Activated CD4-positive, alpha-beta T cell treated with anti-CD3 and anti-CD28 coated beads for 48 hours (primary cell): ENCODE data around the gene PPP1CC.
A peak's percentile ranks its signal among the peaks of the same experiment; 100 is the strongest.
"Not testable (repeated sequence)": the region's sequence is repeated elsewhere in the genome, so short reads cannot be mapped to it uniquely, and the experiment has no call there.

Experiments used
- DNase-seq: peaks from one replicate; pipeline ENCODE4 v3.0.0-alpha.2; 2020

Gene PPP1CC

DNA sequence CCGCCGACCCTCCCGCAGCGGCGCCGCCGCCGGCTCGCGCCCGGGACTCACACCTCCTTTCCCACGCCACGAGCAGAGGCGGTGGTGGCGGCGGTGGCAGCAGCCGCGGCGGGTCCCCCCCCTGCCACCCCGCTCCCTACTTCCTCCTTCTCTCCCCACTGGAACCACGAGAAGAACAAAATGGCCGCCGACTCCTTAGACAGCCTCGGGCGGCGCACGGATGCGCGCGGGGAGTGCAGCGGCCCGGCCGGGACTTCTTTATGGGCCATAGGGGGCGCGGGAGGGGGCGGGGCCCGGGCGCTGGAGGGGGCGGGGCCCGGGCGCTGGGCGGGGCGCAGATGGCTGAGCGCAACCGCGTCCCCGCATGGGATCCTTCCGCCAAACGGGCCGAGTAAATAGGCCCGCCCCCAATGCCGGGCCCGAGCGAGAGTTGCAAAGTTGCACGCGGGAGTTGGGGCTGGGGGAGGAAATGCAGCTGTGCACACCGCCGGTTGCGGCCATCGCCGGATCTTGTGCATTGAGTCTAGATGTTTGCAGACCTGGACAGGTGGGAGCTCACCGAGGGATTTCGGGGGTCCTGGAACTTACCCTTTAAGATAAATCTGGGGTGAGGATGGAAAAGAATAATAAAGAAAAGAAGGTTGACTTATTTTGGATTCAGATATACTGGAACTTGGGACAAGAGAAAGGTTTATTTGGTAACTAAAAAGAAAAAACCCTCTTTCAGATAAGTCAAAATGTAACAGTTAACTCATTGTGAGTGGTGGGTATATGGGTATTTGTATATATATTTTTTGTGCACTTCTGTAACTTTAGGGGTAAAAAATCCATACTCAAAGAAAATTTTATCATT, at the start of gene PPP1CC:
Gene PPP1CC, minus strand, starts transcription at position 174 of the 853 bp plus-strand sequence. CDS start 184 bp downstream, outside the sequence.
- DNase-seq, result peak; percentile 94

- DNase-seq, result no peak
Measured at GRCh38 chr12:110791589-110791988, 48.9 kb upstream of the PPP1CC start.

GRCh38 chr12:110790301-110790700, 47.6 kb upstream of the PPP1CC start:
- no peak for DNase-seq

GRCh38 chr12:110786012-110786411, 43.3 kb upstream of the PPP1CC start:
- no peak for DNase-seq

DNA sequence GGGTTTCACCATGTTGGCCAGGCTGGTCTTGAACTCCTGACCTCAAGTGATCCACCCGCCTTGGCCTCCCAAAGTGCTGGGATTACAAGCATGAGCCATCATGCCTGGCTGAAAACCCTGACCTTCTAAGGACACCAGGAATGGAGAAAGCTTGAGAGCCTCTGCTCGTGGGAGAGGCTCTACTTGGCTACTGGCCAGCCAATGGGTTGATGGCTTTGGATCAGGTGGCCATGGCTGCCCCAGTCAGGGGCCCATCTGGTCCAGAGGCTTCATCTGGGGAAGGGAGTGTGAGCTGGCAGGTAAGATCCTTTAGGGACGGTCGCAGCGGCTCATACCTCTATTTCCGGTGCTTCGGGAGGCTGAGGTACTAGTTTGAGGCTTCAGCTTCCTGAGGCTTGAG, 42.5 kb upstream of the PPP1CC start:
- no peak for DNase-seq

GRCh38 chr12:110782922-110783321, 40.2 kb upstream of the PPP1CC start:
- DNase-seq, result no peak

DNA sequence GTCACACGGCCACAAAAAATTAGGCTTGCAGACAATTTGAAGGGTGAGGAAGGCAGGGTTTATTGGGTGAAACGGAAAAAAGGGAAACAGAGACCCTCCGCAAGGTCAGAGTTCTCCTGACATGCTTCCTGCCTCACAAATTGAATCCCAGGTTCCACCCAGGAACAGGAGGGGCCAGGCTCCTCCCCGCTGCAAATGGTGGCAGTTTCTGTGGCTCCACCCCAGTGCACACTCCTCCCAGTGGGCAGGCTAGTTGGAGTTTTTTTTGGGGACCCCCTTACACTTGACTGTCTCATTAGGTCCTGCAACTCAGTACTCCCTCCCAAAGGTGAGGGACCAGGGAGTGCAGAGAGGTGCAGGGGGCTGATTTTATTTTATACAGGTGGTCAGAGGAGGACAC, 39.4 kb upstream of the PPP1CC start:
- DNase-seq, result no peak

GRCh38 chr12:110780448-110780847, 37.8 kb upstream of the PPP1CC start:
- peak; percentile 59 for DNase-seq

DNA sequence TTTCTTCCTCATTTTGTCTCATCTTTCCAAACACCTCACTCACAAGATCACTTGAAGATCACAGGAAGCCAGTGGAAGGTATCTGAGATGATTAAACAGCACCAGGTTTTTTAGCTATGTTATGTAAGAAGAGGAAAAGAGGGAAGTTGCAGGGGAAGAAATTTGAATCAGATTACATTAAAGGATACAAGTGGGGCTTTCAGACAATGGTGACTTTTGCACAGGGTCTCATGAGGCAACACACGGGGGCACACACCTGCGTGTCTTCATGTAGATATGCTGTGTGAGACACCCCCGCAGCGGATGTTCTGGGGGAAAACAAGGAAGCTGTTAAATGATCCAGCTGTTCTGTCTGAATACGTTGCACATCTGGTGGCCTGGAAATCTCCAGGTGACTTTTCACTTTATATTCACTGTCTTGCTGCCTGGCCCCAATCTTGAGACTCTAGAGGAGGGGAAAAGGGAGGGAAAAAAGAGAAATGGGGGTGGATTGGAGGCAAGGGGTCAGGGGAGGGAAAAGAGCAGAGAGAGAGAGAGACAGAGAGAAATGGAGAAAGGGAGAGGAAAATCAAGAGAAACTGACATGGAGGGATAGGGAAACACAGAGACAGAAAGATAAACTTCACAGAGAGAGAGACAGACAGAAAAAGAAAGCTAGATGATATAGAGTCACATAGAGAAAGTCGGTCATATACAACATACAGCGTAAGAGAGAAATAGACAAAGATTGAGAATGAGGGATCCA, 36.3 kb upstream of the PPP1CC start:
- no peak for DNase-seq

DNA sequence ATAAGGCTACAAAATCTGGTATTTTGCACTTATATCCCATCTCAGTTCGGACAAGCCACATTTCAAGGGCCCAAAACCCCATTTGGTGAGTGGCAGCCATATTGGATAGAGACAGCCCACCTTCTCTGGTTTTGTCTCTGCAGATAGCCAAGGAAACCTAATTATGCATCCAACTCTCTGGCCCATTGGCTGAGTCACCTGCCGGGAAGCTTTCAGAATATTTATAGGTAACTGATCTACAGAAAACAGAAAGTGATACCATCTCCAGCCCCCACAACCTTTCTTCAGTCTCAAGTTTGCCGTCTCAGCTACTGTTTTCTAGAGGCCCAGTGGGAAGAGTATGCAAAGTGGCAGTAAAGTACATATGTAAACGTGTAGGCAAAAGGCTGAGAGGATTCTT, 33.7 kb upstream of the PPP1CC start:
- peak; percentile 79 for DNase-seq

DNA sequence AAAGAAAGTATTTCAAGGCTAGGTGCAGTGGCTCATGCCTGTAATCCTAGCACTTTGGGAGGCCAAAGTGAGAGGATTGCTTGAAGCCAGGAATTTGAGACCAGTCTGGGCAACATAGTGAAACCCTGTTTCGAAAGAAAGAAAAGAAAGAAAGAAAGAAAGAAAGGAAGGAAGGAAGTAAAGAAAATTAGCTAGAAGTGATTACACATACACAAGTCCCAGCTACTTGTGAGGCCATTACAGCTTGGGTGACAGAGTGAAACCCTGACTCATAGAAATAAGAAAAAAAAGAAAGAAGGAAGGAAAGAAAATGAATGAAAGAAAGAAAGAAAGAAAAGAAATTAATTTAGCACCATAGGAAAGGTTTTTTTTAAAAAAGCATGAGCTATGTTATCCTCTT, 33.3 kb upstream of the PPP1CC start:
- DNase-seq, result no peak

DNA sequence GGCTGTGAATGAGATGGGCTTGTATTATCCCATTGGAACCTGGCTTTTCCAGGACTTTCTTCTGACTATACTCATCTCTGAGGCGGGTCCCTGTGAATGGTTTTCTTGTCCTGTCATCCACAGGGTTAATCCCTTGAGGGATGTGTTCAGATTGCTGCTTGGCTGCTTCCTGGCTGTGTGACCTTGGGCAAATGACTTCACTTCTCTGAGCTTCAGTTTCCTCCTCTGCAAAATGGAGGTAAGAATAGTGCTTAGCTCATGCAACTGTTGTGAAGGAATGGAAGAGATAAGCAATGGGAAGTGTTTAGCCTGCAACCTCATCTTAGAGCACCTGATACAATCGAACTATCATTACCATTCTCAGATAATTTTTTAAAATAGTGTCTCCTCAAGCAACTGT, 32.1 kb upstream of the PPP1CC start:
- no peak for DNase-seq

- DNase-seq, result no peak
Measured at GRCh38 chr12:110768960-110769359, 26.3 kb upstream of the PPP1CC start.

- DNase-seq, result no peak
Measured at GRCh38 chr12:110767863-110768262, 25.2 kb upstream of the PPP1CC start.

DNA sequence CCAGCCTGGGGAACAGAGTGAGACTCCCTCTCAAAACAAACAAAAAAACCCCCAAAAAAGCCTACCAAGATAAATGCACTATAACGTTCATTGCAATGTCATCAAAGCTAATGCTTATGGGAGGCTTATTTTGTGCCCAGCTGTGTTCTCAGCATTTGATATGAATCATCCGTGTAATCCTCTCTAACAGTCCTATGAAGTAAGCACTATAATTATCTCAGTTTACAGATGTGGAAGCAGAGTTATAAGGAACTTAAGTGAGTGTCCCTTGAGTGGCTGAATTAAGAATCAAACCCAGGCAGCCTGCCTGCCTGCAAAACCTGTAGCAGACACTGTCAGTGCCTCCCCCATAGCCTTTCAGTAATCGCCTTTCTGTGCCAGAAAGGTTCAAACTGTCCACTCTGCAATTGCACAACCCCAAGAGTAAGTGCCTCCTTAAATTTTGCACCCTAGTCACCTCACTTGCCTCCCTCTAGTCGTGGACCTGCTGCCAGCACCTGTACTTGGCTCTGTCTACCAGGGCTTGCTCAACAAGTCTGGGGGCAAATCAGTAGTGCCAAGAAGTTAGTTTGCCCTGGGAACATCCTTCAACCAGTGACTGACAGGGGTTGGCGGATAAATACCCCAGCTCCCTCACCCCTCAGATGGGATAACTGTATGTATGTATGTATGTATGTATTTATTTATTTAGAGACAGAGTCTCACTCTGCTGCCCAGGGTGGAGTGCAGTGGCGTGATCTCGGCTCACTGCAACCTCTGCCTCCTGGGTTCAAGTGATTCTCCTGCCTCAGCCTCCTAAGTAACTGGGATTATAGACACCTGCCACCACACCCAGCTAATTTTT, 23.8 kb upstream of the PPP1CC start:
- no peak for DNase-seq

GRCh38 chr12:110765572-110765971, 22.9 kb upstream of the PPP1CC start:
- DNase-seq, result not testable (repeated sequence)

GRCh38 chr12:110765111-110765510, 22.4 kb upstream of the PPP1CC start:
- DNase-seq, result no peak

DNA sequence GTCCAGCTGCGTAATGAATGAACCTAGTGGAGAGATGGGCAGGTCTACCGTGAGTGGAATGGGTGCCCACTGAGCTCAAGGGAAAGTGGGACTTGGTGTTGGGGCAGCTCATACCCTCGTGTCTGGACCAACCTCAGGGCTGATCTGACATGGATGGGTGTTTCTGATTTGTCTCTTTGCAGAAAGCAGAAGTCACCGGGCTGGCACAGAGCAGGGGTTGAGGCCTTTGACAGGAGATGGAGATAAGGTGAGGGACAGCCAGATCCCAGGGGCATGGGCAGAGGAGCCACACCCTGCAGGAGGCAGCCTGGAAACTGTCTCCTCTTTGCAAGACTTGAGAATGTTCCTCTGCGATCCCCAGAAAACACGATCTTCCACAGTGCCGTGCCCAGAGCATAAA, 20.9 kb upstream of the PPP1CC start:
- DNase-seq, result no peak

- DNase-seq, result peak; percentile 31
Measured at GRCh38 chr12:110762891-110763290, 20.2 kb upstream of the PPP1CC start.

GRCh38 chr12:110760204-110760609, 17.5 kb upstream of the PPP1CC start:
- peak; percentile 60 for DNase-seq

- DNase-seq, result no peak
Measured at GRCh38 chr12:110758922-110759321, 16.2 kb upstream of the PPP1CC start.

DNA sequence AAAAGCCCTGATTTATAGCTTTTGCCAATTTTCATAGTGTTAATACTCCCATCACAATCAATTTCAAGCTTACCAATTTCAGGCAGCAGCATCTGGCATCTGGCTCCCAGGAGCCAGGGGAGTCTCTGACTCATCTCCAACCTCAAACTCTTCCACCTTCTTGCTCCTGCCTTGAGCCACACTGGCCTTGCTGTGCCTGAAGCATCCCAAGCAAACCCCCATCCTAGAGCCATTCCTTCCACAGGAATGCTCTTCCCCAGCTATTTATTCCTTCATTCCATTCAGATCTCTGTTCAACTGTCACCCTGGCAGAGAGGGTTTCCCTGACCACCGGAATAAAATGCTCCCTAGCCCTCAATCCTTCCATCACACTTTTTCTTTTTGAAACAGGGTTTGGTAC, 13.9 kb upstream of the PPP1CC start:
- DNase-seq, result no peak

GRCh38 chr12:110754101-110754793, 11.6 kb upstream of the PPP1CC start:
- no peak for DNase-seq
